NCI-H510A treated with DMSO at 0.1 percent for 48 hours (cell line): Measurements from ENCODE around the gene RMRP.
A peak's percentile ranks its signal among the peaks of the same experiment; 100 is the strongest.
"Not testable (repeated sequence)": the region's sequence is repeated elsewhere in the genome, so short reads cannot be mapped to it uniquely, and the experiment has no call there.

Experiments used
- DNase-seq: peaks from one replicate; lab custom pipeline; 2025; lab: John Stamatoyannopoulos, UW

The RMRP gene

DNA sequence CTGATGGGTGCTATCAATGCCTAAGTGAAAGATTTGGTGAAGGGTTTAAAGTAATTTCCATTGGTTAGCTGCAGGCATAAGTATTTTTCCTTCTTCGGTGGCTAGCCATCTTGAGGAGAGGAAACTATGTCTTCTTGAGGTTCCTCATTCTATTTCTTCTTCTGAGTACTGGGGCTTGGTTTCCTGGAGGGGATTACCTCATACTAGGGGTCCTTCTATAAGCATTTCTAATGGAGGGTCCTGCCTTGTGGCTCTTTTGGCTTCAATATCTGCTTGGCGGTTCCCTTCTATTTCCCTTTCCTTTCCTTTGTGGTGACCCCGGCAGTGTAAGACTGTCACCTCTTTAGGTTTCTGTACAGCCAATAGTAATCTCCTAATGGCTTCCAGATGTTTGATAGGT lies 16.3 kb downstream of the RMRP start:
- not testable (repeated sequence) for DNase-seq

DNA sequence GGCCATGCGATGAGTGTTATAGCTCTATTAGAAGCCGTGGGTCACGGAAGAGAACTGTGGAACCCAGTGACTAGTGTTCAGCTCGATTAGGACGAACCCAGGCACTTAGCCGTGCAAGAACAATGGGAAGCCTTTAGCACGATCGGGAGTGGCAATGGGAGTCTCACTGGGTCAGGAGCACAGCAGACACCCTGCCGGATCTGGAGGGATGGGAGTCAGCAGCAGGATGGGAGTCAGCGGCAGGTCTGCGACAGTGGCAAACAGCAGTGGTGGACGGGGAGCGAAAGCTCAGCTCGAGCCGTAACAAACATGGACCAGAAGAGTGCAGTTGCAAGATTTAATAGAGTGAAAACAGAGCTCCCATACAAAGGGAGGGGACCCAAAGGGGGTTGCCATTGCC lies 17.4 kb downstream of the RMRP start:
- not testable (repeated sequence) for DNase-seq

DNA sequence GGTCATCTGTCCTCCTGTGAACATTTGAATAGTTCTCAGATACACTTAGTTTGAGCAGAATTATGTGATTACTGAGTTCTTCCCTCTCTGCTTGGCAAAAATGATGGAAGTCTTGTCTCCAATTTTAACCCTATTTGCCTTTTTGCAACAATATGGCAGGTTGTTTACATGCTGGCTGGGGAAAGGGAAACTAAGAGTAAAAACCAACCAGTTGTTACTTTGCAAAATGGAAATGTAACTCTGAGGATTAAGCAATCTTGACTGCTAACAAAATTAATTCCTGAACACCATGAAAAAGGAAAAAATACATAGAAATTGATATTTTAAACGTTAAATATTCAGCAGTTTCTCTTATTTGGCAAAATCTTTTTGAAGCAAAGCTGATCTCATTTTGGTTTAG lies 18.2 kb downstream of the RMRP start:
- DNase-seq, result no peak

DNA sequence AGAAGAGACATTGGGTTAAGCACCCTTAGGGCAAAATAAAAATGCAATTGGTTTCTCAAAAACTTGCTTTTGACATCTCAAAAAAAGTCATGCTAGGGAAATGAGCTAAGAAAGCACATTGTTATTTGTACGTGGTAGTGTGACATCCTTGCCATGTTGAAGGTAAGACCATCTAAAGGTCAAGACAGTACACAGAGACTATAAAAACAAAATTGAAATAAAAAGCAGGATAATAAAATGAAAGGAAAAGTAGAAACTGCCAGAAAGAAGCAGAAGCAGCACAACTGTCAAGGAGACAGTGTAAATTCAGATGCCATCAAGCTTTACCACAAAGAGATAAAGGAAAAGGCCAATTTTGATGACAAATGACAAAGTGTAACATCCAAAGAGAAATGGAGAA lies 18.6 kb downstream of the RMRP start:
- not testable (repeated sequence) for DNase-seq

DNA sequence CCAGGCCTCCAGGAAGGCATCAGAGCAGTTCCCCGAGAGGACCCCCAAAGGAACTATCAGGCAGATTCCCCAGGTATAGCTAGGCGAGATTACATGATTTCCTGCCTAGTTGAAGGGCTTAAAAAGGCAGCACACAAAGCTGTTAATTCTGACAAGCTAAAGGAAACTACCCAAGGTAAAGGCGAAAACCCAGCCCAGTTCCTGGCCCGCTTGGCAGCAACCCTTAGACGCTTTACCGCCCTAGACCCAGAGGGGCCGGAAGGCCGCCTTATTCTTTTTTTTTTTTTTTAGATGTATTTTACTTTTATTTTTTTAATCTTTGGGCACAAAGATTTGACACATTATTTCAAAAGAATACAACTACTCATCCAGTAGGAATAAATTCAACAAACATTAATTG lies 19.1 kb downstream of the RMRP start:
- not testable (repeated sequence) for DNase-seq

DNA sequence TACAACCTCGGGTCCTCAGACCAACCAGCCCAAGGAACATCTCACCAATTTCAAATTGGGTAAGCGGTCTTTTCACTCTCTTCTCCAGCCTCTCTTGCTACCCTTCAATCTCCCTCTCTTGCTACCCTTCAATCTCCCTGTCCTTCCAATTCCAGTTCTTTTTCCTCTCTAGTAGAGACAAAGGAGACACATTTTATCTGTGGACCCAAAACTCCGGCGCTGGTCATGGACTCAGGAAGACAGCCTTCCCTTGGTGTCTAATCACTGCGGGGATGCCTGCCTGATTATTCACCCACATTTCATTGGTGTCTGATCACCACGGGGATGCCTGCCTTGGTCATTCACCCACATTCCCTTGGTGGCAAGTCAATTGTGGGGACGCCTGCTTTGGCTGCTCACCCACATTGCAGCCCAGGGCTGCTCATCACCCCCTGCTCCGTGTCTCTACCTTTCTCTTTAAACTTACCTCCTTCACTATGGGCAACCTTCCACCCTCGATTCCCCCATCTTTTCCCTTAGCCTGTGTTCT lies 20.3 kb downstream of the RMRP start:
- not testable (repeated sequence) for DNase-seq

DNA sequence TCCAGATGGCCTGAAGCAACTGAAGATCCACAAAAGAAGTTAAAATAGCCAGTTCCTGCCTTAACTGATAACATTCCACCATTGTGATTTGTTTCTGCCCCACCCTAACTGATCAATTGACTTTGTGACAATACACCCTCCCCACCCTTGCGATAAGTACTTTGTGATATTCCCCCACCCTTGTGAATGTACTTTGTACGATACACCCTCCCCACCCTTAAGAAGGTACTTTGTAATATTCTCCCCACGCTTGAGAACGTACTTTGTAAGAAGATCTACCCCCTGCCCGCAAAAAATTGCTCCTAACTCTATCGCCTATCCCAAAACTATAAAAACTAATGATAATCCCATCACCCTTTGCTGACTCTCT lies 21.0 kb downstream of the RMRP start:
- DNase-seq, result not testable (repeated sequence)

DNA sequence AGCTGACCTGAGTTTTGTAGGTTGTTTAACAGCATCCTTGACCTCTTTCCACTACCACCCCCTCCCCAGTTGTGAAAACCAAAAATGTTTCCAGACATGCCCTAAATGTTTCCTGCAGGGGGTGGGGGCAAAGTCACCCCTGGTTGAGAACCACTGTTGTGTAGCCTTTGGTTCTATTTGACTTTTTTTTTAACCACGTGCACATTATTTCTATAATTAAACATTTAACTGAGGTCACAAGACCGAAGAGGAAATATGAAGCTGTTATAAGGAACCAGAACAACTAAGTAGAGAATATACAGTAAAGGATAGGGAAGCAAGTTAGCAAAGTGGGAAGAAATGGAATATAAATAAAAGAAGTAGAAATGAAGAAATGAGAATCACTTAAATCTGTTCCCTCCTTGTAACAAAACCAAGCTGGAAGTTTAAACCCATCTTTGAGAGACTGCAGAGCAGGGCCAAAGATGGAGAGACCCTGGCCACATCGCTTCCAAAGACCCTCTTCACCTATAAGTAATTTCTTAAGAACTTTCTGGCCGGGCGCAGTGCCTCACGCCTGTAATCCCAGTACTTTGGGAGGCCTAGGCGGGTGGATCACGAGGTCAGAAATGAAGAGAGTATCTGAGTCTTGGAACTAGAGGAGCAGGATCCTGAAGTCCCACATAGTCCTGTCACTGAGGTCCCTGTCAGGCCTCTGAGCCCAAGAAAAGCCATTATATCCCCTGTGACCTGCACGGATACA lies 21.5 kb downstream of the RMRP start:
- no peak for DNase-seq

DNA sequence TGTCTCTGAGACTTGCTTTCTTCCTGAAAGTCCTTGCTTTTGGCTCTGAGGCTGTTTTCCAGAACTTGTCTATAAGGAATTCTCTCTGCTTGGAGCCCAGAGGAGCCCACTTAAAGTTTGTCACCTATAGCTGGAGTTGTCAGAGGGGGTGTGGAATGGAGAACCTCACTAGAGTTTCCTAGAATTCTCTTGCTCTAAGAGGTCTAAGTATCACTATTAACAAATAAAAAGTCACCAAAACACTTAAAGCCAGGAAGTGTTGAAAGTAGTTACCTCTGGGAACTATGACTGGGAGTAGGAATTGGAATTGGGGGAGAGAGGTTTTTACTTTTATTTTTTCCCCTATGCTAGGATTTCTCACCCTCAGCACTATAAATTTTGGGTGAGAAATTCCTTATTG lies 22.1 kb downstream of the RMRP start:
- DNase-seq, result no peak

DNA sequence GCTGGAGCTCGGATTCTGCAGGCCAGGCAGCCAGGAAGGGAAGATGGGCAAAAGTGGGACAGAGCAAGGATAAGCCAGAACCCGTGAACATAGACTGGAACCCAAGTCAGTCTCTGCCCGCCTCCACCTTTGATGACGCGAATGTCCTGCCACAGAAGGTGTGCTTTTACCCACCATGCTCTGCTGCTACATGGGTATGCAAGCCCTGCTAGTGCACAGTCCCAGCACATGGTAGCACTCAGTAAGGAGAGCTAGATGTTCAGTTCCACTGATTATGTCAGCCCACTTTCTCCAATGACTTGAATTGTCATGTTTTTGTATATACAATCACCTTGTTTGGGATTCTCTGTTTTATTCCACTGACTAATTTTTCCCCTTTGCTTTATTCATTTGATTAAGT lies 28.2 kb downstream of the RMRP start:
- DNase-seq, result no peak

DNA sequence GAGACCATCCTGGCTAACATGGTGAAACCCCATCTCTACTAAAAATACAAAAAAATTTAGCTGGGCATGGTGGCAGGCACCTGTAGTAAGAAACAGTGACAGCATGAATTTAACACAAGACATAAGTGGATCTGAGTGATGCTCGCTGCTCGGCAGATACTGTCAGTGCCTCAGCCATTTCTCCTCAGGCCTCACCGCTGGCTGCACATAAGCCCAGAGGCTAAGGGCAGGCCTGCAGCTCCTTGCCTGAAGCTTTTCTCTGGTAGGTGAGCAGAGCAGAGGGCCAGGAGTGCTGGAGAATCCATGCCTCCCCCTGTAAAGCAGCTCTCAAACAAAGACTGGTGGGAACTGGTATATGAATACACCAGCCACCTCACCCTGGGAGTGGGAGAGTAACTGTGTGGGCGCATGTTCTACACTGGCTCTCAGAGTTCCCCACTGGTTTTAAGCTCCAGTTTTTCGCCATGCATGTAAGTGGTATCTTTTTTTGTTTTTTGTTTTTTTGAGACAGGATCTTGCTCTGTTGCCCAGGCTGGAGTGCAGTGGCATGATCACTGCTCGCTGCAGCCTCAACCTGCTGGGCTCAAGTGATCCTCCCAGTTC lies 29.3 kb downstream of the RMRP start:
- DNase-seq, result no peak

DNA sequence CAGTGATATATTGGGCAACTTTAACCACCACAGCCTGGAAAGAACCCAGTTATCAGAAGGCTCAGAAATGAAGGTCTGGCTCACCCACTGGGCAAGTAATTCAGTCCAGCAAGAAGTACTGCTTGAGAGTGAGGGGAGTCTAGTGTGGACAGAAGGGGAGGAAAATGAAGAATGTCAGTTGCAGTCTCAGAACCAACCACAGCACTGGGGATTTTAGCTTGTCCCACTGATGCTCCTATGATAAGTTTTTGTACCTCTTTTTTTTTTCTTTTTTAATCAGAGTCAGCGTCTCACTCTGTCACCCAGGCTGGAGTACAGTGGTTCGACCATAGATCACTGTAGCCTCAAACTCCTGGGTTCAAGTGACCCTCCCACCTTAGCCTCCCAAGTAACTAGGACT lies 30.2 kb downstream of the RMRP start:
- no peak for DNase-seq

DNA sequence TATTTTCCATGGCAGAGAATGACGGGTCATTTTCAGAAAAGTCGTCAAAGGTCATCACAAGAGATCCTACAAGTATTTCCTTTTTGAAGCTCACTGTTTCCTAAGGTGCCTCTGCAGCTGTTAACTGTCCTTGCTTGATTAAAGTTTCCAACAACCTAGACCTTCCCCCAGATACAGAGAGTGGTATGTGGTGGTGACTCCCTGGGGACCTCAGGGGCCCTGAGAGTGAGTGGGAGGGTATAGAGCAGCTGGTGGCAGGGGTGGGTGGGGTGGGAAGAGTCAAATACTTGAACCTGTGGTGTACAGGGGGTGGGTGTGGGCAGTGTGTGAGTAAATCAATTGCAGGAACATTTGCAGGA lies 38.0 kb downstream of the RMRP start:
- no peak for DNase-seq

DNA sequence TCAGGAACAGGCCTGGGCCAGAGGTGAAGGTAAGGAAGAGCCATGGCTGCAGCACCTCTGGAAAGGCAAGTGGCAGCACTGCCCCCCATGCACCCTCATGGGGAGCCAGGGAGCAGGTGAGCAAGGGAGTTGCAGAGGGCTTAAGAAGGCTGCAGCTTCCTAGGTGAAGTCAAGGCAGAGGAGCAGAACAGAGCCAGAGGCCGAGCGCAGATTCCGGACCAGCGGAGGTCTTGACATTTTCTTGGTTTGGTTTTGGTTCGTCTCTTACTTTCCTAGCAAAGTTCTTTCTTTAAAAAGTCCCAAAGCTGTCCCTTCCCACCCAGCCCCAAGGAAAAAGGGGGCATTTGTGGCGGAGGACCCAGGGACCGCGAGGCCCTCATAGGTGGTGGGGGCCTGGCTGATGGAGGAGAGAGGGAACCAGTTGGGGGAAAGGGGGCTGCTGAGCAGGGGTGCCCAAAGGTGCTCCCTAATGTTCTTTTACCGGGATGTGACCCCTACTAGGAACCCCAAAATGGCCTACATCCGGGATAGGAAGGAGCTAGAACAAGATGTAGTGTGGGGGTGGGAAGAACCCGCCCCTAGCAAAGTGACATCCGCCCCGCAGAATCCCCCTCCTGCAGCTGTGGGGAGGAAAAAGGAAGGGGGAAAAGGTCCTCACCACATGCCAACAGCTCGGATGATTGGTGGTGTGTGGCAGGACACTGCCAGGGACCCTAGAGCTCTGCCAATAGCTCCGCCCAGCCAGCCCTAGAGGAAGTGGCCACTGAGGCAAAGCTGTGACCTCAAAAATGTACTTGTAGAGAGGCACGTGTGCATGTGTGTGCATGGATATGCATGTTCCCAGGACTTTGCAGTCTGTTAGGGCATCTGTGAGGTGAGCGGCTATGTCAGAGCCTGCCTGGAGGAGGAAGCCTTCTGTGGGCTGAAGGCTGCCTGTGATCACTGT lies 38.7 kb downstream of the RMRP start:
- DNase-seq, result no peak

DNA sequence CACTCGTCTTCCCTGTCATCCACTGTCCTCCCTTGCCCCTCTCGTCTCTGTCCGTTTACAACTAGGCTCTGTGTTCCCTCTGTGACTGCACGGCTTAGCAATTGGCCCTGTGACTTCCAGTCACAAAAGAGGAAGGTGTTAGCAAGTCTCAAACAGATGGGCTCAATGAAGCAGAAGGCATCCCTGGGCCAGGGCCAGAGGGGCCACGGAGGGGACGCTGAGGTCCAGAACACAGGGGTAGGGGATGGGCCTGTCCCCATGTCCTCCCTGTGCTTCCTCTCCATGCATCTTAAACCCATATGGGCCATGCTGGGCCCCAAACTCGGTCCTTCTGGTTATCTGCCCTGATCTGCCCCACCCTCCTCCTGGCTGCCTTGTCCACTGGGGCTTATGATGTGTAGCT lies 39.5 kb downstream of the RMRP start, which contains the start of gene CD72:
Gene CD72, minus strand, starts transcription at position 89 of the 403 bp plus-strand sequence. CDS start 110 bp downstream, outside the sequence.
- no peak for DNase-seq

DNA sequence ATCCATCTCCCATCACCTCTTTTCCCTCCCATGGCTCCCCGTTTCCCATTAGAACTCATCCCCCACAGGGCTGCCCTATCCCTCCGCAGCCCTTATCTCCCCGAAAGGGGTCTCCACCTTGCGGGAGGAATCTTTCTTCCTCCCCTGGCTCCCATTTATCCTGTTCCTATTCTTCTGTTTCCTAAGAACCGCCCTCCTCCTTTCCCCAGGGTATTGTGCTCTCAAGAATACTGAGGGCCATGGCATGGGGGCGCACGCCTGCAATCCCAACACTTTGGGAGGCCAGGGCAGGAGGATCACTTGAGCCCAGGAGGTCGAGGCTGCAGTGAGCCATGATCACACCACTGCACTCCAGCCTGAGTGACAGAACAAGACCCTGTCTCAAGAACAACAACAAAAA lies 40.3 kb downstream of the RMRP start:
- DNase-seq, result no peak

DNA sequence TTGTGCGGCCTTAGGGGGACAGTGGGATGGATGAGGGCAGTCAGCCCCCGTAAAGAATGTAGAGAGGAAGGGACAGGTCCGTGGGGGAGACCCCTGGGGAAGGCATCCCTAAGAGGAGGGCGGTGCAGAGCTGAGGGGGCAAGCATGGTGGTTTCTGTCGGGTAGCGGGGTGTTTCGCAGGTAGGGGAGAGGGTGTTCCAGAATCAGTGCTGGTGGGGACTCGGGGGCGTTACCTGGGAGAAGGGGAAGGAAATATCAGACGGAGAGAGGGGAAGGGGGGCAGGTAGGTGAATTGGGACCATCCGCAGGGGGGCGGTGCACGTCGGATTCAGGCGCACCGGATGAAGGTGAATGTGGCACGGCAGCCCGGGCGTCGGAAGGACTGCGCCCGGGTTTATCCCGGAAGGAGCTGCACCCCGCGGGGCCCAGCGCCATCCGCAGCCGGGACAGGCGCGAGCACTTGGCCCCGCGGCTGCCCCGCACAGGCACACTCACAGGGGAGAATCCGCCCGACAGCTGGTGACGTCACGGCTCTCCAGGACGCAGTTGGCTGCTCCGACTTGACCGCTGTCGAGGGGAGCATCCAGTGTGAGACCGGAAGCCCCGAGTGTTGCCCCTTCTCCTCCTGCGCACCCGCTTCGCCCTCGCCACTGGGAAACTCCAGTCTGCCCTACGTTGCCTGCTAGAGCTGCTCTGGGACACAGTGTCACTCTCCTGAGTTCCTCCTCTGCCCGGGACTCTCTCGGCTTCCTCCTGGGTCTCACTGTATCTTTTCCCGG lies 40.9 kb downstream of the RMRP start:
- peak; percentile 35 for DNase-seq

DNA sequence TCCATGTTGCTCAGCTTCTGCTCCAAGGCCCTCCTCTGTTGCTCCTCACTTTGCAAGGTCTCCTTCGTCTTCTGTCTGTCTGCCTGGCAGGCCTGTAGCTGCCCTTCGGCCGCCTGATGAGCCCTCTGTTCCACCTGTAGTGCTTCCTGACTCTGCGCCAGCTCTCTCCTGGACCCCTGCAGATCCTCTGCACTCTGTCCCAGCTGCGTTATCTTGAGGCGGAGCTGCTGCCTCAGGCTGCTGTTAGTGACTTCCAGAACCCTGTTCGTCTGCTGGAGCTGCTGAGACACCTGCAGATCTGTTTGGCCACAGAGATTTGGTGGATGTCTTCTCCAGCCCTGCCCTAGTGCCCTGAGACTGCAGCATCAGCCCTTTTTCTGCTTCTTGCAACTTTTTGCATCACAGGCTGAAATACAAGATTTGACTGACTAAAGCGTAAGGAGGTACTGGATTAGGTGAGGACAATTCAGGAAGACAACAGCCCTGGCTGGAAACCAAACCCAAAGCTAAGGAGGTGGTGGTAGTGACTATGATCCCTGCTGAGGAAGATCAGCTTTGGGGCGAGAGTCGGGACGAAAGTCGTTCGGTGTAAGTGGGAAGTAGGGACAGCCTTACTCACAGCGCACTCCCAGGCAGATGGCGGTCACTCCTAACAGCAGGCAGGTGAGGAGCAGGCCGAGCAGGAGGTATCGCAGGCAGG lies 41.7 kb downstream of the RMRP start:
- no peak for DNase-seq

DNA sequence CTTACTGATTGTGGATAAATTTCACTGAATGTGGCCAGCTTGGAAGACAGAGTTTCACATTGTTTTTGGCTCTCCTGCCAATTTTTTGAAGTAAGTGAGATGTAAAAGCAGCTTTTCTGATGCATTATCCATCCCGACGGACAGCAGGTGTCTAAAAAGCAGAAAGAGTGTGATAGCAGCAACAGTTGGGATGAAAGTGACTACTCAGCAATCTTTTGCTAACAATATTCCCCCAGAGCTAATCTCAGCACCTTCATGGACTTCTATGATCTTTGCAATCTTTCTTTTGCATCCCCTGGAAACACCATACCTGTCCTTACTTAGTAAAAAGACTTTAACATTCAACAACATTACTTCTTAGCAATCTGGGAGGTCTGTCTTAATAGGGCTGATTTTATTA lies 45.0 kb downstream of the RMRP start:
- DNase-seq, result no peak

DNA sequence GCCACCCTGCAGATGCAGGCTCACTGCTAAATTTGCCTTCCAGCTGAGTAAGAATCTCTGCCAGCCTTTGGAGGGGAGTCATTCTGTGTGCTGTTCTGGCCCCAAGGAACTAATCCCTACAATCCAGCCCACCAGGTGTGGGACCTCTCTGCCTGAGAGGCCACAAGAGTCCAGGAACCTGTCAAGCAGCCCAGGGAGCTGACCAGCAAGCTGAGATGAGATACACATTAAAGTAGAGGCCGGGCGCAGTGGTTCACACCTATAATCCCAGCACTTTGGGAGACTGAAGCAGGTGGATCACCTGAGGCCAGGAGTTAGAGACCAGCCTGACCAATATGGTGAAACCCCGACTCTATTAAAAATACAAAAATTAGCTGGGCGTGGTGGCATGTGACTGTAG lies 45.8 kb downstream of the RMRP start:
- DNase-seq, result not testable (repeated sequence)

DNA sequence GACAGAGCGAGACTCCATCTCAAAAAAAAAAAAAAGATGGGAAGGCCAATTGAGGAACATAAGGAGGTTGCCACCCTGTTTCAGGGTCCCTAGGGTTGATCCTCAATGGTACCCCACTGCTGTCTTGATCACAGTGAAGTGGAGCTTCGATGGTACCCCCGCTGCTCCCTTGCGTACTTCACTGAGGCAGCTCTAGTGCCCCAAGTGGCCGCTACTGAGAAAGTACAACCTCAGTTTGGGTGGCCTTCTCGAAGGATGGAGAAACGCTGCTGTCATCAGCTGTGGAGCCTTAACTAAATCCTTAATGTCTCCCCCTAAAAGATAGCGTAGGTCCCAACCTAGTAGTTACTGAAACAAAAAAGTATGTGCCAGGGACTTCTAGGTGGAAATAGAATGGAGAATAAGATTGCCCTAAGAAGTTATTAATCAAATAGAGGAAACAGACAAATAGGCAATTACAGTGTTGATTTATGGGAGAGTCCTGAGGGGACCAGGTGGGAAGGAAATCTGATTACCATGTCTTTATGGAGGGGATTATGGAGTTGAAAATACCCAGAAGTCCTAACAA lies 46.5 kb downstream of the RMRP start:
- peak; percentile 8 for DNase-seq
